ENCODE results near the gene SHC3.

SHC3 gene

GRCh38 chr9:88996921-88997235 is 181.7 kb downstream of the SHC3 start:
- DNase-seq, result no peak

DNA sequence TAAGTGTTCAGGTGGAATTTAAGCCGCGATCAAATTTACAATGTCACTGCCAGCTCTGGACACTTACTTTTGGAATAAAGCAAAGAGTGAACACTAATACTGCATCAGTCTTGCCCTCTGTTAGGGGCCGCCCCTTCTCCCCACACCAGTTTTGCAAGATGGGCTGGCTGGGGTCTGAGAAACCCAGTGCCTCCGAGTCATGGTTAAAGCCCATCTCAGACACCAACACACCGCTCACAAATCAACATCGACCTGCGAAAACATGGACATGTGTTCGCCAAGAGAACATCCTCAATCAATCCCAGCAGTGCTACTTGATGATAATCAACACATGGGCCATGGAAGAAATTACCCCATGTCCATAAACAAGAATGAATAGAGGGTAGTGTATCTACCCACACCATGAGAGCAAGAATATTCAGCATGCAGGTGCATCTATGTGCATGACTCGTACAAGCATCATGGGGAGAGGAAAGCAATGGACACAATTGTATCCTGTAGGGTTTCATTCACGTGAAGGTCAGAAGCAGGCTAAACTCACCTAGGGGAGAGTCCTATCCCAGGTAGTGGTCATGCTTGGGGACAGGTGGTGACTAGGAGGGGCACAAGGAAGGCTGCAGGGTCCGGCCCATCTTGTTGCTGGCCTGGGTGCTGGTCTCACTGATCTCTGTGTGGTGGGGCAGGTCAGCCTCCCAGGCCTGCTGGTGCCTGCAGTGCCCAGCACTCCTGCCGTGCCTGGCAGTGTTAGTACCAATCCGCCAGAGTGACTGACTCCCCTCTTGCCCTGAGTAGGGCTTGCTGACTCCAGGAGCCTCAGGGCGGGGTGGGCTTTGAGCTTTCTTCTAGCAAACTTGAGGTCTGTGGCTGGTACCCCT is 182.3 kb downstream of the SHC3 start:
- DNase-seq, result no peak

DNA sequence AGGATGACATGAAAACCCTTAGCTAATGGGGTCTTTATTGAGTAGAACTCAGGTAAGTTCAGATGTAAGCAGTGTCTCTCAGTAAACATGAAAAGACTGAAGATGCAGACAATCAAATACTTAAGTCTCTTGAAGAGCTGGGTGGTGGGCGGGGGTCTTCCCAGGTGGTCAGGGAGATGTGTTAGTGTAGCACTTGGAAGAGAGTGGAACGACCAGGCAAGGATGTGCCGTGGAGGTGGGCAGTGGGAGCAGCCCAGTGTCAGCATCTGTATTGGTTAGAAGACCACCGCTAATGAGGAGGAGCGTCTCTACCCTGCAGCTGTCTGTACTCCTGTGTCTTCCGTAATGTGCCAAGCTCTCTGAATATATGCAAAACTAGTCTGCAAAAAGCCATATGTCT is 183.0 kb downstream of the SHC3 start:
- no peak for DNase-seq

- DNase-seq, result no peak
Observed at GRCh38 chr9:88995200-88995577, 183.4 kb downstream of the SHC3 start.

- no peak for DNase-seq
Observed at GRCh38 chr9:88994469-88995199, 184.0 kb downstream of the SHC3 start.

DNA sequence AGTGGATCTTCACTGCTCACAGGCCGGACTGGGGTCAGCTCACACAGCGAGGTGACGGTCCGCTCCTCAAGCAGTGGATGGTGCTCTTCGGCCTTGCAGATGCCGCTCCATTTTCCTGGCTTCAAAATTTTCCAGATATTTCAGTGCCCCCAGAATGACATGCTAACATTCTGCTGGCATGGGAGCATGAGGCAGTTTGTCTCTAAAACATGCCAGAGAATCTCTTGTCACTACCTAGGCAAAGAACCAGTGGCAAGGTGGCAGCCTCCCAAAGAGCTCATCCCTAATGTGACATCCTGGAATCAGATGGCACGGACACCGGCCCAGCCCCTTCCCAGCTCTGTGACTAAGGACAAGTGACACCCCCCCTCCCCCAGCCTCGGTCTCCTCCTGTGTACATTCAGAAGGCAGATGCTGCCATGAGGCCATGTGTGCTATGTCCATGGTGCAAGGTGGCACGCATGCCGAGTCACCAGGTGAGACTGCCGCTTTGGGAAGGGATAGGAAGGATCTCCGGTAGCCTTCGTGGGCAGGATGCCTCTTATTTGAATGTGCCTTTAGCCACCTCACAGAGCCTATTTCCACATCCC is 184.7 kb downstream of the SHC3 start:
- DNase-seq, result no peak

- no peak for DNase-seq
Observed at GRCh38 chr9:88993327-88993726, 185.3 kb downstream of the SHC3 start.

DNA sequence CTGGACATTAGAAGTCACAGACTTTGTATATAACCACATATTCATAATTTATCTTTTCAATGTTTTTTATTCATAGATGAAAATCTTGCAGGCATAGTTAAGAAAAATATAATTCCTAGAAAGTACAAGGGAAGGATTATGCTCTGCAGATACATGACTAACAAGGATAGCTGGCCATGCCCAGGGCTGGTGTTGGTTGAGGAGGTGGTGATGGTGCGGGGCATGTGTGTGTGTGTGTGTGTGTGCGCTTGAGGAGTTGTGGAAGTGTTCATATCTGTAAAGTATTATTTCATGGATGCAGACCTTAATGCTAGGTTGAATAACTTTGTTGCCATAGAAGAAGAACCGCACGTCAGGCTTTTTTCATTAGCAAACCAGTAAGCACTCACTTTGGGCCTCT is 186.1 kb downstream of the SHC3 start:
- no peak for DNase-seq

DNA sequence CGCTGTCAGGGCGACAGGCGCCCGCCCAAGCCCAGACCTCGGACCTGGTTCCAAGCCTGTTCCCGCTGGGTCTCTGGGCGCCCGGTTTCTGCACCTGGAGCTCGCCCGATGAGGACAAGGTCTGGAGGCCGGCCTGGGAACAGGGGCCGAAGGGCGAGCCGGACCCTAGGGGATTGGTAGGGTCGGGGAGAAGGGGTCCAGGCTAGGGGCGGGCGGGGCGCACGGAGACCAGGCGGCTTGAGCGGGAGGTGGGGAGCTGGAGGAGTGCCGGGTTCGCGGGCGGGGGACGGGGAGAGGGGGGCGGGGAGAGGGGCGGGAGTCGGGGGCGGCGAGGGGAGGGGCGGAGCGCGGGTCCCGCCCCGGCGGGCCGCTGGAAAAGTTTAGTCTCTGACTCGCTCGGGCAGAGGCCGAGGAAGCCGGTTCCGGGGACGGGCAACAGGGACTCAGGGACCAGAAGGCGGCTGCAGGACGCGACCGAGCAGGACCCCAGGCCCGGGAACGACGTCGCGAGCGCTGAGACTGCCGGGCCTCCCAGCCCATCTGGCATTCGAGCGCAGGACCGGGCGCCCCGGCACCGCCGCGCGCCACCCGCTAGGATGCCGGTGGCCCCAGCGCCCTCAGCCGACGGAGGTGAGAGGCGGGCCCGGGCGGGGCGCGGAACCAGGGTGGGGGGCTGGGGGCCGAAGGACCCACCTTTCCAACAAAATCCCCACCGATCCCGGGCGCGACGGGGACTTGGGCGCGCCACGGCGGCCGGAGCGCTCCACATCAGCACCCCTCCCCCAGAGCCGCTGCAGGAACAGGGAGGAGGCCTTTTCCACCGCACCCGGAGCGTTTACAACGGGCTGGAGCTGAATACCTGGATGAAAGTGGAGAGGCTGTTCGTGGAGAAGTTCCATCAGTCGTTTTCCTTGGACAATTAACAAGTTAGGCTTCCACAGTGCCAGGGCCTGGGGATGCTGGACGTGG is 187.3 kb downstream of the SHC3 start, which contains the start of gene S1PR3:
S1PR3 (plus strand) TSS at position 403 of the 969 bp plus-strand sequence. CDS start 9,733 bp downstream, outside the sequence.
- peak; percentile 52 to 57 for DNase-seq

GRCh38 chr9:88990729-88991065 is 187.9 kb downstream of the SHC3 start:
- DNase-seq, result no peak

DNA sequence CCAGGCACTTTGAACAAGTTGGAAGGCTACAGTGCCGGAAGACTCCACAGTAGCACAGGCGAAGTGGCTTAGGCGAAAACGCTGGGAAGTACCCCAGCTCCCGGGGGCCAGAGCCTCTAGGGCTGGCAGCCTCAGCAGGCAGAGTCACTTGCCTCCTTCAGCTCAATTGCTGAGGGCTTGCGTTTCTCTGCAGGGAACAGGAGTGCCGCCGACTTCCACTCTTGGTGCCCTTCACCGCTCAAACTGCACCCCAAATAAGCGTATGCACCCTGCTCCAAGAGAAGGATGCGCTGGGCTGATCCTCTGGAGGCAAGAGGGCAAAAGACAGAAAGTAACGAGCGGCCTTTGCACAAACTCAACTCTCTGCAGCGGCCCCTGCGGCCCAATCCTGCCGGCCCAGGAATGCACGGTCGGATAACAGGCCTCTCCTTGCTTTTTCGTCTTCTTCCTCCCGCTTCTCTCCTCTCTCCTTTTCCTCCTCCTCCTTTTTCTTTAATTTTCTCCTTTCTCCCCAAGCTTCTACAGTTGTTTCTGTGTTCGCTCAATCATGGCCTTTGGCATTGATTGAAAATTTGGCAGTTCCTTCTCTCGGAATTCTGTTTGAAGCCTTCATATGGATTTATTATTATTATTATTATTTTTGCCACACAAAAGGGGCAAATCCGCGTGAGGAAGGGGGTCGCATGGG is 188.4 kb downstream of the SHC3 start:
- no peak for DNase-seq

DNA sequence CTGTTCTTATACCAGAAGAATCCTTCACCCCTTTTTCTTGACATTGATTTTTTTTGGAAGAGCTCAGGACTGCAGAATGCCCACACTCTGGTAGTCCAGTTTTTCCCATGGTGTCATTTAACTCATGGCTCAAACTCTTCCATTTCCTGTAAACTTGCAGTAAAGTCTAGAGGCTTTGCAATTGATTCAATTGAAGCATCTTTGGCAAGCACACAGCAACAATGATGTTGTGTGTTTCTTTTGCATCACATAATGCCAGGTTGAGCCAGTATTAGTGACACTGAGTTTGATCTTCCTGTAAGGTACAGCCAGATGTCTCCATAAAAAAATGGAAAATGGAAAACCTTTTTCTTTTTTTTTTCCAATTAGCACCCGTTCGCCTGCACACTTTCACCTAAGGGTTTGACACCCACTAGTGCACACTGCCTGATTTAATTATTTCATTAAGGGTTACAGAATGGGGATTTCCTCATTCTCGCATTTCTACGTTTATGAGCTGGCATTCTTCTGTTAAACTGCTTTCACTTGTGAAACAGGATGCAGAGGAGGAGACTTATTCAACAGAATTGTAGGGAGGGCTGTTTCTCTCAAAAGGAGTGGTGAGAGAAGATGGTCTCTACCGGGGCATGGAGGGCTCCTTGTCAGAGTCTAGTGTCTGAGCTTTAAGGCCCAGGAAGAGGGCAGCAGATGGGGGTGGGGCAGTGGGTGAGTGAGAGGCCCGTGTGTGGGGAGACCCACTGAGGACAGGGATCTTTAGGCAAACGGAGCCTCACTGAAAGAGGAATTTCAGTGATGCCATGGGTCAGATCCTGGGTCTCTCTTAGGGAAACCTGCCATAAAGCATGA is 189.6 kb downstream of the SHC3 start:
- no peak for DNase-seq

DNA sequence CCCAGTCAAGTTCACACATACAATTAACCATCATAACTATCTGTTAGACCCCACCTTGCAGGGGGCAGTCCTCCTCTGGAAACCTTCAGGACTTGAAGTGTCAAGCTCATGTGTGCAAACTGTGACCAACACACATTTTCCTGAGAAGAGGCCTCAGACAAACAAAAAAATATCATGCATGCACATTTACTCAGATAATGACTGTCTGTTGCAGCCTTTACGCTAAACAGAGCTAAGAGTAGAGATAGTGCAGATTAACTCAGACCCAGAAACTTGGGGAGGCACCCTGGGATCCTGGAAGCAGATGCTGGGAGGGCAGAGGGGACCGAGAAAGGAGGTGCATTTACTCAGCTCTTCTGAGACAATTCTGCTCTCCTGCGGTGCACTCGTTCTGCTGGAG is 191.0 kb downstream of the SHC3 start:
- no peak for DNase-seq

DNA sequence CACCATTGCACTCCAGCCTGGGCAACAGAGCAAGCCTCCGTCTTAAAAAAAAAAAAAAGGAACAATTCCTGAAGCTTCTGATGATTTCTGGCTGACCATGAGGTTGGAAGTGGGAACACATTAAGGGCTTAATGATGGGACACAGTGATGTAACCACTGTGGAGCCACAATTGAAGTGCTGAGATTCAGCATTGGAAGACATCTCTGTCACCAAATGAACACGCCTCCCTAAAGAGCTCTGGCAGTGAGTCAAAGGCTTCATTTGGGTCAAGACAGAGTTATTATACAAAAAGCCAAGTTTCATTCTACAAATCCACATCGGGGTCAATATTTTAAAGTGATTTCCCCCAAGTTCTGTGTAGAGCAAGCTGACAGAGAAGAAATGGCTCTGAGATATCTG is 191.8 kb downstream of the SHC3 start:
- DNase-seq, result no peak

GRCh38 chr9:88985616-88986015 is 193.0 kb downstream of the SHC3 start:
- DNase-seq, result no peak

- no peak for DNase-seq
Observed at GRCh38 chr9:88984543-88984883, 194.1 kb downstream of the SHC3 start.

- DNase-seq, result no peak
Observed at GRCh38 chr9:88983865-88984542, 194.6 kb downstream of the SHC3 start.

DNA sequence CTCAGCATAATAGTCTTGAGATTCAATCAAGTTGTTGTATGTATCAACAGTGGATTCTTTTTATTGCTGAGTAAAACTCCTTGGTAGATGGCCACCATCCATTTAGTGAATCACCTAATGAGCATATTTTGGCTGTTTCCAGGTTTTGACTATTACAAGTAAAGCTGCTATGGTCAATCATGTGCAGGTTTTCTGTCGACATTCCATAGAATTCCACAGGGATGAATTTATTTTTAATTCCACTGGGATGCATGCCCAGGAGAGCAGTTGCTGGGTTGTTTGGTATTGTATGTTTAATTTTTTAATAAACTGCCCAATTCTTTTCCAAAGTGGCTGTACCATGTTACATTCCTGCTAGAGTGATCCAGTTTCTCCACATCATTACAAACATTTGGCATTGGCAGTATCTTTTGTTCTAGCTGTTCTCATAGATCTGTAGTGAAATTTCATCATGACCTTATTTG is 197.8 kb downstream of the SHC3 start:
- DNase-seq, result no peak

DNA sequence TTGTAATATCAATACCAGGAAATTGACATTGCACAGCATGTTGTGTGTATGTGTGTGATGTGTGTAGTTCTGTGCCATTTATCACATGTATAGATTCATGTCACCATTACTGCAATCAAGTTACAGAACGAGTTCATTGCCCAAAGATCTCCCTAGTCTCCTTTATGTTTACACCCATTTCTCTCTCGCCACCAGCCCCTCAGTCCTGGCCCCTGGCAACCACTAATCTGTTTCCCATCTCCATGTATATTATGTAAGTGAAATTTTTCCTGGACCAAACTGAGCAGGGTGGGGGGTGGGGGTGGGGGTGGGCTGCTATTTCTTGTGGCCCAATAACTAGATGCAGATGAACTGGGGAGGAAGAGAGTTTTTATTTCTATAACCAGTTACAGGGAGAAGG is 198.8 kb downstream of the SHC3 start:
- no peak for DNase-seq

DNA sequence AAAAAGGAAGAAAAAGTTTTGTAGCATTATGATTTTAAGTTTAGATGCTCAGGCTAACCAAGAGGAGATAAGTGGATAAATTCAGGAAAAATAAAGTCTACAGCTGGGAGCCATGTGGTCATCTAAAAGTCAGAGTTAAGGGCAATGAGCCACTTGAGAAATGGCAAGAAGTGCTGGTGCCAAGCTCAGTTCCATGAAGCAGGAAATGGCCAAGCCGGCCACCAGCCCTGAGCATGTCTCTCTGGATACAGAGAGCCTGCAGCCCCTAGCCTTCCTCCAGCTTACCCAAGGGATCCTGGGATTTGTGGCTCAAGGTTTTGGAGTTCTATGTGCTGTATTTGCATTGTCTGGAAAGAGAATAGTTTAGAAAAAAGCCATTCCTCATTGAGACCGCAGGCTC is 199.6 kb downstream of the SHC3 start:
- no peak for DNase-seq

DNA sequence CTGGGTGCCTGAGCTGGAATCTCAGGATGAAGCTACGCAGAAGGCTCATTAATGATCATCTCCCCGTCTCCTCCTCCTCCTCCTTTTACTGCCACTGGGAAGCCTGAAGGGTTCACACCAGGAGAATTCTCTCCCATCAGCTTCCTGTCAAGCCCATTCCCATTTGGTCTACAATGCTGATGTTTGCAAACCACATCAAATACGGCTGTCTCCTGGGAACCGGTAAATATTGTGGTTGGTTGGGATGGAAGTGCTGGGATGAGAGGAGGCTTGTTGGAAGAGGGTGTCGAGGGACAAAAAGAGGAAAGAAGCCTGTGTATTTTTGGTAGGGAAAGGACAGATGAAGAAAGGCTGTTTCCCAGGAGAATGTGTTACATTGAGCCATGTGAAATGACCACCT is 200.6 kb downstream of the SHC3 start:
- no peak for DNase-seq
